ENCODE data around the gene CDX1. TPM values are rescaled to one million over a fixed set of nuclear protein-coding genes. Genes with fewer than 3 reads are reported as not detected.
A peak's percentile ranks its signal among the peaks of the same experiment; 100 is the strongest.

CDX1 gene
- total RNA-seq, 4 donors from 2014 or later: 0.26 to 0.76 TPM; not detected in 2

- TF ChIP-seq POLR2AphosphoS5 (IDR thresholded peaks at IDR 0.05) (peak in 1 of 3 donors; percentile 35), EP300 (IDR thresholded peaks at IDR 0.05) (no peak), POLR2A (IDR thresholded peaks at IDR 0.05) (no peak)
- Histone ChIP-seq H3K9me3 (no peaks in the 10 kb centered on the region), H3K27ac (peak overlapping the region; percentile 81), H3K4me1 (peaks cover 63% of the 10 kb centered on the region), H3K36me3 (no peaks in the 10 kb centered on the region), H3K4me3 (no peak overlapping the region), H3K27me3 (no peaks in the 10 kb centered on the region)
- DNase-seq (ENCODE audit: low spot score in 2 of 2): no peak
- 65% methylated on average over 4 of the region's 4 CpGs for WGBS
Observed at GRCh38 chr5:150142959-150143349, 23.6 kb upstream of the CDX1 start.

- peak; percentile 91 to 94 for DNase-seq (ENCODE audit: low spot score in 2 of 2)
- Histone ChIP-seq H3K36me3 (no peaks in the 10 kb centered on the region), H3K4me3 (peak overlapping the region; percentile 19), H3K27me3 (no peaks in the 10 kb centered on the region), H3K4me1 (peaks cover 57% of the 10 kb centered on the region), H3K27ac (peak overlapping the region; percentile 81), H3K9me3 (no peaks in the 10 kb centered on the region)
- no peak for TF ChIP-seq CTCF (IDR thresholded peaks at IDR 0.05)
- no peak for TF ChIP-seq POLR2AphosphoS5 (IDR thresholded peaks at IDR 0.05)
- no peak for TF ChIP-seq POLR2A (IDR thresholded peaks at IDR 0.05)
- TF ChIP-seq EP300 (IDR thresholded peaks at IDR 0.05): no peak
- 55% methylated on average over 19 of the region's 20 CpGs for WGBS
Observed at GRCh38 chr5:150143350-150144245, 23.0 kb upstream of the CDX1 start.

- no peak for DNase-seq (ENCODE audit: low spot score in 2 of 2)
- Histone ChIP-seq H3K36me3 (no peaks in the 10 kb centered on the region), H3K9me3 (no peaks in the 10 kb centered on the region), H3K27ac (peak overlapping the region; percentile 81), H3K4me1 (peaks cover 55% of the 10 kb centered on the region), H3K27me3 (no peaks in the 10 kb centered on the region), H3K4me3 (peak overlapping the region; percentile 19)
- WGBS: 63% methylated on average over 13 of the region's 14 CpGs
- TF ChIP-seq POLR2AphosphoS5 (IDR thresholded peaks at IDR 0.05): no peak
Observed at GRCh38 chr5:150144246-150144801, 22.3 kb upstream of the CDX1 start.

DNA sequence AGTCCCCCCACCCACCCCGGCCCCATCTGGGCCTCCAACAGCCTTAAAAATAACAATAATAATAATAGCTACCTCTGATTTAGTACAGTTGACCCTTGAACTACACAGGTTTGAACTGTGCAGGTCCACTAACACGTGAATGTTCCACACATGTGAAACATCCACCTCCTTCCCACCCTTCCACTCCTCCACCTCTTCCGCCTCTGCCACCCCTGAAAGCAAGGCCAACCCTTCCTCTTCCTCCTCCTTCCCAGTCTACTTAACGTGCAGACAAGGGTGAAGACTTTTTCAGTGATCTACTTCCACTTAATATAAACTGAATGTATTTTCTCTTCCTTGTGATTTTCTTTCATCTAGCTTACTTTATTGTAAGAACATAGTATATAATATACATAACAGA, 21.7 kb upstream of the CDX1 start:
- peaks cover 53% of the 10 kb centered on the region for H3K4me1 ChIP-seq
- no peaks in the 10 kb centered on the region for H3K36me3 ChIP-seq
- no peak for DNase-seq (ENCODE audit: low spot score in 2 of 2)
- H3K27me3 ChIP-seq: no peaks in the 10 kb centered on the region
- 61% methylated on average over 3 of the region's 4 CpGs for WGBS
- peak overlapping the region; percentile 81 for H3K27ac ChIP-seq
- no peaks in the 10 kb centered on the region for H3K9me3 ChIP-seq
- TF ChIP-seq POLR2A (IDR thresholded peaks at IDR 0.05) (no peak), CTCF (IDR thresholded peaks at IDR 0.05) (no peak), EP300 (IDR thresholded peaks at IDR 0.05) (no peak), POLR2AphosphoS5 (IDR thresholded peaks at IDR 0.05) (no peak)
- H3K4me3 ChIP-seq: peak overlapping the region; percentile 19

DNA sequence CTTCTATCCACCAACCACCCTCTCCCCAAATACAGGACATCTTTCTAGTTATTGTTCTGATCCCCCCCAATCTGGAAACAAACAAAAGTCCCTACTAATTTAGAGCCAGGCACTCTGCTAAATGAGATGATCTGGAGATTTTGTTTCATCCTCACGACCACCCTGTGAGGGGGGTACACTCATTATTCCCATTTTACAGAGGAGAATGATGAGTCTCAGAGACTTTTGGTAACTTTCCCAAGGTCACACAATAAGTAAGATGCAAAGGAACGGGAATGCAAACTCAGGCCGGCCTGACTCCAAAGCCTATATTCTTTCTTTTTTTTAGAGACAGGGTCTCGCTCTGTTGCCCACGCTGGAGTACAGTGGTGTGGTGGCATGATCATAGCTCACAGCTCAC, 20.3 kb upstream of the CDX1 start:
- Histone ChIP-seq H3K36me3 (no peaks in the 10 kb centered on the region), H3K4me1 (peaks cover 47% of the 10 kb centered on the region), H3K27me3 (no peaks in the 10 kb centered on the region), H3K27ac (no peak overlapping the region), H3K4me3 (no peak overlapping the region), H3K9me3 (no peaks in the 10 kb centered on the region)
- TF ChIP-seq POLR2A (IDR thresholded peaks at IDR 0.05) (no peak), EP300 (IDR thresholded peaks at IDR 0.05) (no peak), CTCF (IDR thresholded peaks at IDR 0.05) (no peak), POLR2AphosphoS5 (IDR thresholded peaks at IDR 0.05) (no peak)
- no peak for DNase-seq (ENCODE audit: low spot score in 2 of 2)
- 92% methylated on average over 5 of the region's 5 CpGs for WGBS

DNA sequence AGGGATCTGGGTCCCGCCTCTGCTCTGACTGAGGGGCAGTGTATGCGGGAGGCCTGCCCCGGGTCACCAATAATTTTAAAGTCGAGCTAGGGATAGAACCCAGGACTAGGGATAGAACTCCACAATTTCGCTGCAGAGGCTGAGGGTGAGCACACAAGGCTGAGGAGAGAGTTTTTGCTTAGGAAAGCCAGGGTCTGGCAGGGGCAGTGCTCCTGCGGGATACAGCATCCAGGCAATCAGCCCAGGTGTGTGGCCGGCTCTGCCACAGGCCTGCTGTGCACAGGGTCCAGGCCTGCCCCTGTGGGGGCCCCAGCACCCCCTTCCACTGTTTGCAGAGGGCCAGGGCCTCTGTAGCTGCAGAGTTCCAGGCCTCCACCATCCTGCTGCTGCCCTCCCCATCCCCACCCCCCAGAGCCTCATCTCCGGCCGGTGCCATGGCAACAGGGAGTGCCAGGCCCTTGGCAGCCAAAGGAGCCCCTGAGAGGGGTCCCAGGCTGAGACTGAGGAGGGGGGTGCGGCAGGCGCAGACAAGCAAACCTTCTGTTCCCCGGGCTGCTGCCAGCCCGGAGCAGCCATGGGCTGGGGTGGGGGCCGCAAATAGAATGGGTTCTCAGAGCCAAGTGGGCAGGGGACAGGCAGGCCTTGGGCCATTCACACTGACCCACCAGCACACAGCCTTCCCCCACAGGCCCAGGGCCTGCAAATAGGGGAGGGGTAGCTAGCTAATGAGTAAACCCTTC, 19.5 kb upstream of the CDX1 start:
- Histone ChIP-seq H3K4me3 (no peak overlapping the region), H3K27me3 (no peaks in the 10 kb centered on the region), H3K27ac (peak overlapping the region; percentile 67), H3K36me3 (no peaks in the 10 kb centered on the region), H3K4me1 (peaks cover 40% of the 10 kb centered on the region), H3K9me3 (no peaks in the 10 kb centered on the region)
- TF ChIP-seq CTCF (IDR thresholded peaks at IDR 0.05) (no peak), POLR2AphosphoS5 (IDR thresholded peaks at IDR 0.05) (no peak), POLR2A (IDR thresholded peaks at IDR 0.05) (no peak), EP300 (IDR thresholded peaks at IDR 0.05) (no peak)
- WGBS: 88% methylated on average over 6 of the region's 14 CpGs
- no peak for DNase-seq (ENCODE audit: low spot score in 2 of 2)
